Suprapubic skin (tissue), 4 donors: Measurements from ENCODE around the gene RNF220.

Experiments used
- CTCF ChIP-seq, 2 donors: fragments of 200-600 bp in 1 of 2; fragments of 450-650 bp in 1 of 2; sonication (generic) in 1 of 2; IDR thresholded peaks; one replicate each; pipeline ENCODE4 v1.5.1; 2016 to 2019; ENCODE audit warnings: antibody characterized with exemption in 2 of 2, mild to moderate bottlenecking in 1 of 2, moderate library complexity in 1 of 2
- EP300 ChIP-seq: sonication (generic); formaldehyde crosslinking; IDR thresholded peaks from one replicate; pipeline ENCODE4 v1.6.1; 2017; ENCODE audit warnings: antibody characterized with exemption
- POLR2AphosphoS5 ChIP-seq, 3 donors: sonication (generic); formaldehyde crosslinking; IDR thresholded peaks; one replicate each; pipeline ENCODE4 v1.6.1; 2017; ENCODE audit warnings: antibody characterized with exemption in 3 of 3

DNA sequence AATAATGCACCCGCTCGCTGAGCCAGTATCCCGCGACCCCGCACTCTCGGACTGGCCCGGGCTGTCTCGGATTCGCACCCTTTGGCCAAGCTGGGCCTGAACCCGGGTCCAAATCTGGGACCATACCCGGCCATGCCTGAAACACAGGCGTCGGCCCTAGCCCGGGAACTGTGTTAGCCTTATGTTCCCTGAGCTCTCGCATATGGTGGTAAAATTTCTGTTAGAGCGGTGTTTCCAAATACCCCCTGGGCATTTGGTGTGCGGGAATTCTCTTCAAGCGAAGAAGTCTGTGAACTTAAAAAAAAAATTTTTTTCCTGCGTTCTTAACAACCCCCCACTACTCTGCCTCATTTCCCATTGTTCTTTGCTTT is 3.1 kb downstream of the RNF220 start:
- TF ChIP-seq CTCF (IDR thresholded peaks at IDR 0.05): no peak
- TF ChIP-seq POLR2AphosphoS5 (IDR thresholded peaks at IDR 0.05): no peak
- TF ChIP-seq EP300: no peak
